HG03095 (cell line): ENCODE measurements around the gene M1AP.

Source experiments
- ATAC-seq: cut with Tn5 transposase; IDR thresholded peaks from one replicate; pipeline ENCODE4 v1.9.1; 2021; ENCODE audit warnings: moderate library complexity; ENCODE audit not compliant: unreplicated experiment

The M1AP gene

DNA sequence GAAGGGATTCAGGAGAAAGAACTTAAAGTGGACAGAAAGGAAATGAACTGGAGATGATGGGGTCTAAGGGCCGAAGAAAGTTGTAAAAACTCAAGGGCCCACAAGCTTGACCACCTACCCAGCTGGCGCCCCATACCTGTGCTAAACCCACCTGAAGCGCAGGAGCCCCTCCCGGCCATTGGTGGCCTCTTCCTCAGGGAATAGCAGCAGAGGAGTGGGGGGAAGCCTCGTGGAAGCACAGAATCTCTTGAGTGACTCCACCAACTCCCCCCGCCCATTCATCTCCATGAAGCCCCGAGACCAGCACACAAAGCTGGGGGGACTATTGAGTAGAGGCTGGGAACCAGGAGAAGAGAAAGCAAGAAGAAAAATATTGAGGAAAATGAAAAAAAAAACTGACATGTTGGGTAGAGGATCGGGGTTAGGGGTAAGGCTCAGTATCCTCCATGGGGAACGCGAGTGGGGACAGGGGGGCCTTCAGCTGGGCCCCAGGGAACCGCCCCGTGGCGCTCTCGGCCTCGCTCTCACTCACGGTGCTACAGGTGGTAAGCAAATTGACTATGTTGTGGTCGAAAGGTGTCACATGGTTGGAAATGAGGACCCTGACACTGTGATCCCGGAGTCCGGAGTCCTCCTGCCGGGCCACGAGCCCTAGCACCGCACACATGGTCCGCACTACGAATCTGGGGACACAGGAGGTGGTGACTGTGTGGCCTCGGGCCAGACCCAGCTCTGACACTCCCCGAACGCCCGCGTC is 119.4 kb downstream of the M1AP start:
- no peak for ATAC-seq

DNA sequence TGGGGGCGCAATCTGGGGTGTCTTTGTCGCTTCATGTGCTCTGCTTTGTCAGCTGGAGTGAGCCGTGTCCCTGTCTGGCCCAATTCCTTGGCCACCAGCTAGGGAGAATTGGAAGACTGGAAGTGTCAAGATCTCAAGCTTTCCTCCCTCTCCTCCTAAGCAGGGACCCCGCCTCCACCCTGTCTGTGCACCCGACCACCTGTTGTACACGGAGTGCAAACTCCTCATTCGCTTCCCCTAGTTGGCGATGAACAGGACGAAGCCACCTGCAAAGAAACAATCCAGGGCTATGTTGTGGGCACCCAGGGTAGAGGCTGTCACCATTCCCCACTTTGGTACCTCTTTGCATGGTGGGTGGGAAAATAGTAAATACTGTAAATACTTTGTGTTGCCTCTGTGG is 120.4 kb downstream of the M1AP start:
- ATAC-seq: no peak

DNA sequence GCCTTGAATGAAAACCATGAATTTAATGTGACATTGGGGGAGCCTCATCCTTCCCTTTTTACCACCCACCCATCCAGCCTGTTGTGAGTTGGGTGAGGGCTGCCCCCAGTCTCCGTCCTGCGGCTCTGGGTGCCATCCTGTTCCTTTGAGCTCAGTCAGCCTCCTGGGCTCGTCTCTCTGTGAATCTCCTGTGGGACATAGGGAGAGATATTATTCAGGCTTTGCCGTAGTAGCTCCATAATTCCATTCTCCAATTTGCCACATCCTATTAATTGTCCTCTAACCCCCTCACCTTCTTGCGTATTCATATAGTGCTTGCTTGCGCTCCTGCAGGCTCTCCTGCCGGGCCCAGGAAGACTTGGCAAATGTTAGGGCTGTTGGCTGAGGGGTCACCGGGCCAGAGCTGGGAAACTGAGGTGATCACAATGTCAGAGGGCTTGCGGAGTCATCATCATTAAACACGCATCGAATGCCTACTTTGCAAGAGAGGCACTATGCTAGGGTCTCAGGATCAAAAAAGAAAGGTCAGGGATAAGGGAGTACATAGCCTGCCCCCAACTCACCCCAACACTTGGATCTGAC is 121.4 kb downstream of the M1AP start:
- no peak for ATAC-seq

DNA sequence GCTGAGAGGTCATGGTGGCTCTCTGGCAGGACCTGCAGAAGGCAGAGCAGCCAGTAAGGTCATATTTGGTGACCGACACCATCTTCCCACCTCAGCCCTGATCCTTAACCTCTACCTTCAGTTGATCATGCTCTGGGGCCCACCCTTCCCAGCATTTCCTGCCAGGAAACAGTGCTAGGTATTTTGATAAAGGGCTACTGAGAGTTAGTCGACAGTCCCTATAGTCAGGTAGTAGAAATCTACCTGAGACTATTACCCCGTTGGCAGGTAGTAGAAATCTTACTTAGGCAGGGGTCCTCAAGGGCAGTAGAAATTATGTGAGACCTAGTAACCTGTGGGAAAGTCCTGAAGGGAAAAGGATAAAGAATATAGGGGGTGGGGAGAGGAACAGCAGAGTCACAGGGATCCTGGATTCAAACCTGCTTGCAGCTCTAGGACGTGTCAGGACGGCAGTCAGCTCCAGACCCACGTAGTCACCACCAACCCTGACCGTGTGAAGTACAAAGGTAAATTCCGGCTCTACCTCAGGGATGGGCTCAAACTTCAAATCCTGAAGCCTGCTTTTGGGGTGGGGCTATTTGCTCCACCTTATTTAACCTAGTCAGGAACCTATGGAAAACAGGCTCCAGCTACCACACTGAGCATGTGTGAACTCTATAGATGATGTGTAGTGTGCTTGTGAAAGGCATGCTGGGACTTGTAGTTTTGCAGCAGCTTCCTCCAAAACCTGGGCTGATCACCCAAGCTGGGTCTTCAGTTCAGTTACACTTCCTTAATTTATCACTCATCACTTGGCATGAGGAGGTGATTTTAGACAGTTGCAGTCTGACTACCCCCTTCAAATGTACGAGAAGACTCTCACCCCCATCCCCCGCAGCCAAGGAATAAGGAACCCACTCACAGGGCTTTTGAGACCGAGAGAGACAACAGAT is 122.1 kb downstream of the M1AP start, which contains the start of gene DQX1:
Gene DQX1 (minus strand): TSS at position 515 of the 932 bp plus-strand sequence. CDS start 502 bp downstream, at position 13.
- no peak for ATAC-seq

DNA sequence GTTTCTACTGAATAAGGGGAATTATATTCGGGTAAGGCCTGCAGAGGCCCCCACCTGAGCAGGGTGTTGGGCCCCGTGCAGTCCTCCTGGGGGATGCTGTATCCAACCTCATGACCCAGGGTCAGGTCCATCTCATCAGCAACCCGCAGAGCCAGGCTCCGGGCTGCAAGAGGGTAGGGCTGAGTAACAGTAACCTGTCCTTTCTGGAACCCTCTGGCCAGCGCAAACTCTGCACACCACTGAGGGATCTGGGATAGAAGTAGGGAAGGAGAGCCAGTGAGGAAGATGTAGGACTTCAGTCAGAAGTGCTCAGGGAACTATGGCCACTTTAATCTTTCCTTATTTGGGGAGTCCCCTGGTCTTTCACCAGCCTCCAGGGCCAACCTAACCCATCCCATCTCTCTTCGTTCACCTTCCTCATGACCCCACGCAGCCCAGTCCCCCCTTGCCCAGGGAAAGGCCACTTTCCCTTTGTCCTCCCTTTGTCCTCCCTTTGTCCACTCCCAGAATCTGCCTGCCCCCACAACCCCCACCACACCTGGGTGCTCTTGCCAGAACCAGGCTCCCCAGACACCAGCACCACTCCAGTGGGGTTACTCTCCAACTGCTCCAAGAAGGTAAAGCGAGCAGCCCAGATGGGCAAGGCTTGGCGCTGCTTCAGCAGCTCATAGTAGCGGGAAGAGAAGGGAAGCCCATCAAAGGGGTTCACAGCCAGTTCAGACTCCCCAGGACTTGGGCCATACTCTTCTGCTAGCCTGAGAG is 123.0 kb downstream of the M1AP start:
- ATAC-seq: no peak

DNA sequence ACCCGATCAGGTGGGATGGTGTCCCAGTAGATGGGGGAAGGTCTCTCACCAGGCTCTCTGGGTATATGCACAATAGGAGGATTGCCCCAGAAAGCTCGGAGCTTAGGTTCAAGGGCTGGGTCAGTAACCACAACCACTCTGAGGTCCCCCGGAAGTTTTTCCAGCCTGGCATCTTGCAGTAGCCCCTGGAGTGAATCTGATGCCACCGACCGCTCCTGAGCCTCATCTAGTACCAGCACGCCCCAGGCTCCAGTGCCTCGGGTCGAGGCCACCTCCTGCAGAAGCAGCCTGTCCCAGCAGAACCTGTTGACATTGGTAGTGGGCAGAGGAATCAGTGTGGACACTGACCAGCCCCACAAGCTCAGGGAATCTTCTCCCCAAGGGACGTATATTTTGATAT is 124.1 kb downstream of the M1AP start:
- no peak for ATAC-seq

DNA sequence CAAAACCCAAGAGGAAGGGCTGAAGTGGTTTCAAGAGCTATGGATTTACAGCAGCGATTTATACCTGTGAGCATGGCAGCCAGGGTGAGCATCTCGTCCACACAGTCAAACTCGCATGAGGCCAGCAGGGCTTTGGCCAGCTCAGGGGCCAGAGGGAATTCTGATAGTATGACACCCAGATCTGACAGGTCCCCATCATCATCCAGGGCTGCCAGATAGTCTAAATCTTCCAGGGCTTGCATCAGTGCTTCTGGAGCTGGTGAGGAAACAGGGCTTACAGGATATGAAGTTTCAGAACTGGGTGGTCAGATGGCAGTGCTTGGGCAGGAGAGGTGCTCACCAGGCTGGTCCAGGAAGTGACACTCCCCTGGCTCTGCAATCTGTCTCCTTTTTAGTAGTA is 125.6 kb downstream of the M1AP start:
- ATAC-seq: no peak

DNA sequence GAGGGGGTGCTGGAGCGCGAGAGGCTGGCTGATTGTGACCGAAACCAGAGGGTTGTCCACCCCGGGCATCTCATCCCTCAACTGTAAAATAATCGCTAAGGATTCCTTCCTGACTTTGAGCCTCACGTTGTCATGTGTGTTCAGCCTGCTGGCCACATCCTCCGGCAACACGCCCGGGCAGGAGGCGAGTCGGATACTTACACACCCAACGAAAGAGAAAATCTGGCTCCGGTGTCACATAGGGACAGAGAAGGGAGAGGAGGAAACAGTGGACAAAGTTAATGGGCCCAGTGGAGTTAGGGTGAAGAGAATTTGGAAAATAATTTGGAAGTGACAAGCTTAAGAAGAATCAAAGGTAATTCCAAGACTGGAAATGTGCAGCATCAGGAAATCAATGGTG is 131.5 kb downstream of the M1AP start:
- no peak for ATAC-seq

DNA sequence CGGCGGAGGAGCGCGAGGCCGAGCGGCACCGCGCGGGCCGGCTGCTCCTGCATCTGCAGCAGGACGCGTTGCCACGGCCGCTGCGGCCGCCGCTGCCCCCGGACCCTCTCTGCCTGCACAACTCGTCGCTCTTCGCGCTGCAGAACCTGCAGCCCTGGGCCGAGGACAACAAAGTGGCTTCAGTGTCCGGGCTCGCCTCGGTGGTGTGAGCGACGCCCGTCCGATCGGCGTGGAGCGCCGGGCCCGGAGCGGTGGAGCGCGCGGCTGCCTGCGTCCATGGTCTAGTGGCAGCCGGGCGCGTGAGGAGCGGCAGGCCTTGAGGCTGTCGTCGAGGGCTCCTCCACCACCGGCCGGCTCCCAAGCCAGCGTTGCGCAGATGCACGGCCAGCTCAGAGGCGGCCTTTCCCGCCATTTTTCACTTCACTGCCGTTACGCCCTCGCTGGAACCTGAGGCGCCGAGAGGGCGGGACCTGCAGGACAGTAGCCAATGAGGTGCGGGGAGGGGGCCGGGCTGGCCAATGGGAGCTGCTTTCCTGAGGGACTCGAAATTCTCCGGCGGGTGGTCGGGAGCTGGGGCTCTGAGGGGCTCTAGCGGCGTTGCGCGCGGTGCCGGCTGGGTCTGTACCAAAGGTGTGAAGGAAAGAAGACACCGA is 132.0 kb downstream of the M1AP start:
- no peak for ATAC-seq

DNA sequence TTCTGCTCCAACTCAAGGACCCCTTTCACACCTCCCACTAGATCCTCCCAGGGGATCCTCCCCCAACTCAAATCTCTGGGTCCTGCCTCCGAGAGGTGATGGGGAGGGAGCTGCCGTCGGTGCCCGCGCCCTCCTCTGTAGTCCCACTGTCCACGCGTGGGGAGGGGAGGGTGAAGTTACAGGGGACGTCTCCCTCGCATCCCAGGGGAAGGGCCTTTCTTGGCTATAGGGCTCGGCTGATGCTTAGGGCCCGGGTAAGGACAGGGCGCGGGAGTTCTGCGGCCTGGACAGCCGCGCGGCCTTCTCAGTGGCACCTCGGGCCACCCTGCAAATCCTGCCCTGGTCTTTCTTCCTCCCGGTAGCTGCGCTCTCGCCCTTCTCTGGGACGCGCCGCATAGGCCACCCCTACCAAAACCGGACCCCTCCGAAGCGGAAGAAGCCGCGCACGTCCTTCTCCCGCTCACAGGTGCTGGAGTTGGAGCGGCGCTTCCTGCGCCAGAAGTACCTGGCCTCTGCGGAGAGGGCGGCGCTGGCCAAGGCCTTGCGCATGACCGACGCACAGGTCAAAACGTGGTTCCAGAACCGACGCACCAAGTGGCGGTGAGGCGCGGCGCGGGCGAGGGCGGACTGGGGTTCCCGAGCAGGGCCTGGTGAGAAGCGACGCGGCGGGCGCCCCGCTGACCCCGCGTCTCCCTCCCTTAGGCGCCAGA is 132.7 kb downstream of the M1AP start:
- no peak for ATAC-seq

DNA sequence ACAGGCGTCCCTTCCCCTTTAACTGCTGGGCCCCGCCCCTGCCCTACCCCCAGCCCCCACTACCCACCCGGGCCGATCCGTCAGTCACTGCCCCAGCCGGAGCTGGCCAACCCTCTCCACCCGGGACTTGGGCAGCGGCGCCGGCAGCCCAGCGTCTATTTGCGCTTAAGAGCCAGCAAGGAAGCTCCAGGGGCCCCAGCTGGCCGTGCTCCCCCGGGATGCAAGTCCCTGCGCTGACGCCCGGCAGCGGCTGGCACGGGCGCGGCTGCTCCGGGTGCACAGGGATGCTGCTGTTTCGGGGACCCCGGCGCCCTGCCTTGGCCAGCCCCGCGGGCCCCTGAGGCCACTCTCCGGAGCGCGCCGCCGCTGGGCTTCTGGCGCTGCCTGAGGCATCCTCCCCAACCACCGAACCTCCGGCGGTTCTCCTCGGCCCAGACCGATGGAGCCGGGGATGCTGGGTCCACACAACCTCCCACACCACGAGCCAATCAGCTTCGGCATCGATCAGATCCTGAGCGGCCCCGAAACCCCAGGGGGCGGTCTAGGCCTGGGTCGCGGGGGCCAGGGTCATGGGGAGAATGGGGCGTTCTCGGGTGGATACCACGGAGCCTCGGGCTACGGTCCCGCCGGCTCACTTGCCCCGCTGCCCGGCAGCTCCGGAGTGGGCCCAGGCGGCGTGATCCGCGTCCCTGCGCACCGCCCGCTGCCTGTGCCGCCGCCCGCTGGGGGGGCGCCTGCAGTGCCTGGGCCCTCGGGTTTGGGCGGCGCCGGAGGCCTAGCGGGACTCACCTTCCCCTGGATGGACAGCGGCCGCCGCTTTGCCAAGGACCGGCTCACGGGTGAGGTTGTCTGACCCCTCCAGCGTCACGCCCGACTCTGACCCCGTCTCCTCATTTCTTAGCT is 133.5 kb downstream of the M1AP start, which contains the start of gene TLX2:
Gene TLX2 (plus strand): TSS at position 83 of the 903 bp plus-strand sequence. CDS start 357 bp downstream, at position 440.
- ATAC-seq: no peak

DNA sequence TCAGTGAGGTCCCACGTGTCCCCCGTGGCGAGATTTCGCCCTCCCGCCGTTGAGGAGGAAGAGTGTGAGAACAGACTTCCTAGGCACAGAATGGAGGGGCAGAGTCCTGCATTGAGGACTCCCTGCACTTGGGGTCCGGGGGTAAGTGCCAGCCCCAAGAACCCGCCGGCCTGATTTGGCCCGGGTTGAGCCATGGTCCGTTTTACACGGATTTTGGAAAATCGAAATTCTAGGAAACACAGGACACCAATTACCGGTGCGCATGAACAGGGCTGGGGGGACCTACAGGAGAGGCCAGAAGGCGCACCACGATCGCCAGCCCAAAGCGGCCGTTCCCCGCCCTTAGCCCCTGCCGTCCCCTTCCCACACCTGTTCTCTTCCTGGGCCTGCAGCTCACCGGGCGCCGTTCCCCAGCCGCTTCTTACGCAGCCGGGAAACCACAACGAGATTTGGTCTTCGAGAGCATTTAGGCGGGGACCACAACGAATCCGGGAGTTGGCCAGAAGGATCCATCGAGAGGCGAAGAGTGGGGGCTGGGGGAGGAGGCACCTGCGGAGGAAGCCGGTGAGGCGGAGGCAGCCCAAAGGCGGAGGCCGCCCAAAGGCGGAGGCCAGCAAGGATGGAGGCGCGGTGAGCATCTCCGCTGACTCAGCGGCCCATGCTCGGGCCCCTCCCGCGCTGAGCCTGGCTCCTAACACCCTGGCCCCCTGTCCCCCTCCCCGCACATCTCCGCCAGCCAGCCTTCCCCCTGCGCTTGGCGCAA is 134.3 kb downstream of the M1AP start:
- ATAC-seq: no peak

DNA sequence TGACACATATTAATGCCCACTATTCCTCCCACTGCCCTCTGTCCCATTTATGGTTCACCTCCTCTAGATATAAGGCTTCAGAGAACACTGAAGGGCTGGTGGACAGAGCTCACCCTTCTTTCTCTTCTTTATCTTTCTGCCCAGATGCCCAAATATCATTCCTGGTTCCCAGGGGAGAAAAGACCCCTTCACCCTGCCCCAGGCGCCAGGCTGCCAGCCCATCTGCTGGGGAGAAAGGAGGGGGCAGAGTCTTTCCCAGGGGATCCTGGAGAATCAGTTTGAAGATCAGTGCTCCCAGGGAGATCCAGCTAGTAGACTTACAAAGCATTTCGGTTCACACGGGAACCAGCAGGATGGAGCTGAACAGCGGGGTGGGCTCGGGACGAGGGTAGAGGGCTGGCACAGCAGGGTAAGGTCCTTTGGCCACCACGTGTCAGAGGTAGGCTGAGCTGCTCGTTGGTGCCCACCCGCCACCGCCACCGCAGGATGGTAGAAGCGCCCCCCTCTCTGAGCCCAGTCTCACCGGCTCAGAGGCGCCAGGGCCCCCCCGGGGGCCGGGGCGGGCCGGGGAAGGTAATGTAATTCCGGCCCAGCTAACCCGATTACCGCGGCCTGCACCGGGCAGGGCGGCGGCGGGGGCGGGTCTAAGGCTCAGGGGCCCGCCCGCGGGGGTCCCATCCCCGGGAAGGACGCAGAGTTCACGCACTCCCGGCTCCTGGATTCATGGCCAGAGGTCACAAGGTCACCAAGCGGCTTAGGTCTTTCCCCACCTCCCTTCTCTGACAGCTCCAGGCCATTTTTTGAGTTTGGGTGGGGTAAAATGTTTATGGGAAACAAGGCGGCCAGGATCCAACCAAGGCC is 135.2 kb downstream of the M1AP start:
- no peak for ATAC-seq

DNA sequence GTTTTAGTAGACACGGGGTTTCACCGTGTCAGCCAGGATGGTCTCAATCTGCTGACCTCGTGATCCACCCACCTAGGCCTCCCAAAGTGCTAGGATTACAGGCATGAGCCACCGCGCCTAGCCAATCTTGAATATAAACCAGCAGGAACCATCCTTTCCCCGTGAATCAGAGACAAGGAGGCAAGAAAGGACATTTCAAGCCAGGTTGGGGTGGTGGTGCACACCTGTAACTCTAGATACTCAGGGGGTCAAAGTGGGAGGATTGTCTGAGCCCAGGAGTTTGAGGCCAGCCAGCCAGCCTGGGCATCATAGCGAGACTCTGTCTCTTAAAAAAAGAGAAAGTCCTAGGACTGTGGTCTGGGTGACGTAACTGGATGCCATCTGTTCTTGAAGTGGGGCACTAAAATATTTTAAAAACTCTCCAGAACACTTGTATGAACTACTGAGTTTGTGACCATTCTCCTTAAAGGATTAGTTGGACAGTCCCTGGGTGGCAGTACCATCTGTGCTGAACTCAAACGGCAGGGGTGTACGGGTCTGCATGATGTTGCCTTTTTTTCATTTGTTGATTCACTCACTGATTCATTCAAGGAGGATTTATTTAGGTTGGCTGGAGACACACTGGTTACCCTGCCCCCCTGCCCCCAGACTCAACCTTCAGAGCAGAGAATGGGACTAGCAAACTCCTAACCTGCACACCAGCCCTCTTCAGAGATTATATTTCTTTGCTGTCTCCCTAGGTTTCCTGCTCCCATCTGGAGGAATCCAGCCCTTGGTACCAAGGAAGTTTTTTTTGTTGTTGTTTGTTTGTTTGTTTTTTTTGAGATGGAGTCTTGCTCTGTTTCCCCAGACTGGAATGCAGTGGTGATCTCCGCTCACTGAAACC is 136.8 kb downstream of the M1AP start:
- no peak for ATAC-seq

DNA sequence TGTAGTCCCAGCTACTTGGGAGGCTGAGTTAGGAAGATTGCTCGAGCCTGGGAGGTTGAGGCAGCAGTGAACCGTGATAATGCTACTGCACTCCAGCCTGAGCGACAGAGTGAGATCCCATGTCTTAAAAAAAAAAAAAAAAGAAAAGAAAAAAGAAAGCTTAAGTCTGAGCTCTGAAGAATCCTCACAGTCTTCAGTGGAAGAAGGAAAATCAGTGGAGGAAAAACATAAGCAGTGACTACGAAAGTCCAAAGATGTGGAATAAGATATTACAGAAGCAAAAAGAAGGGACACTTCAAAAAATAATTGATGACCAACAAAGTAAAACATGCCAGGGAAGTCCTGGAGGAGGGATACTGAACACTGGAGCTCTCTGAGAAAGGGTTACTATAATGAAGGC is 137.9 kb downstream of the M1AP start:
- no peak for ATAC-seq

DNA sequence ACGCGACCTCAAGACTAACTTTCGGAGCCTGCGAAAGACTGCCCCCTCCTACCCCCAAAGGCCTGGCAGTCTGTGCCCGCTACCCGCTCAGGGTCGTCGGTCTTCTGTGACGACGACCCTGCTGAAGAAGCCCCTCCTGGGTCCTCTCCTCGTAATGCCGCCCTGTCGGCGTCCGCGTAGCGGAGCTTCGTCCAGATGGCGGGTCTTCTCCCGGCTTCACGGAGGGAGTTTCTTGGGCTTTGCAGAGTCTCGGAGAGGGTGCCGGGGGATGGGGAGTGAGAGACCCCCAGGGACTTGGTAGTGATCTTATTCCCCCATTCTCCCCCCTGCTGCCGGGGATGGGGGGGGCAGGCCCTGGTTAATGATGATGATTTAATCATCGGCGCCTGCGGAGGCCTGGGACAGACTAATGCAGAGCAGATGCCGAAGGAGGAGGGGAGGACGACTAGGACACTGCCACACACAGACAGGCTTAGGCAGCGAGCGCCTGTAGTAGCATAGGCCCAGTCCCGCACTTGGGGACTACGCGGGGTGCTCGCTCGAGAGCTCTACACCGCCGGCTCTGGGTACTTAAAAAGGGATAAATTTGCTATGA is 140.1 kb downstream of the M1AP start:
- no peak for ATAC-seq
